ENCODE data around the gene ALG14.

DNA sequence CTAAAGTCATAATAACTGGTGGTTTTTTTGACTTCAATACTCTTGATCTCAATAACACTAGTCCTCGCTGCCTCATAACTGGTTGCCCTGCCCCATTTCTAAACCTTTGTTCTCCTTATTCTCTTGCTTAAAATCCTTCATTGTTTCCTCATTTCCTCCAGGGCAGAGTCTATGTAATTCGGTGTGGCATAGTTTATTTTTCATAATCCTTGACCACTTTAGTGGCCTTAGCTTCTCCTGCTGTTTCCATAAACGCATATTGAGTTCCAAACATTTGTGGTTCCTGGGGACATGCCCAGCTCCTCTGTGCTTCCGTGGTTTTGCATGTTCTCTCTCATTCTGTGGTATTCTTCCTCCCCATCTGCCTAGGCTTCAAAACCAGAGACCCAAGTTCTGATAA is 25.4 kb upstream of the ALG14 start:
- TF ChIP-seq POLR2A (IDR thresholded peaks at IDR 0.05), result no peak
- TF ChIP-seq, protein P1, sequence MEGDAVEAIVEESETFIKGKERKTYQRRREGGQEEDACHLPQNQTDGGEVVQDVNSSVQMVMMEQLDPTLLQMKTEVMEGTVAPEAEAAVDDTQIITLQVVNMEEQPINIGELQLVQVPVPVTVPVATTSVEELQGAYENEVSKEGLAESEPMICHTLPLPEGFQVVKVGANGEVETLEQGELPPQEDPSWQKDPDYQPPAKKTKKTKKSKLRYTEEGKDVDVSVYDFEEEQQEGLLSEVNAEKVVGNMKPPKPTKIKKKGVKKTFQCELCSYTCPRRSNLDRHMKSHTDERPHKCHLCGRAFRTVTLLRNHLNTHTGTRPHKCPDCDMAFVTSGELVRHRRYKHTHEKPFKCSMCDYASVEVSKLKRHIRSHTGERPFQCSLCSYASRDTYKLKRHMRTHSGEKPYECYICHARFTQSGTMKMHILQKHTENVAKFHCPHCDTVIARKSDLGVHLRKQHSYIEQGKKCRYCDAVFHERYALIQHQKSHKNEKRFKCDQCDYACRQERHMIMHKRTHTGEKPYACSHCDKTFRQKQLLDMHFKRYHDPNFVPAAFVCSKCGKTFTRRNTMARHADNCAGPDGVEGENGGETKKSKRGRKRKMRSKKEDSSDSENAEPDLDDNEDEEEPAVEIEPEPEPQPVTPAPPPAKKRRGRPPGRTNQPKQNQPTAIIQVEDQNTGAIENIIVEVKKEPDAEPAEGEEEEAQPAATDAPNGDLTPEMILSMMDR (IDR thresholded peaks at IDR 0.05), result no peak

Measured in esophagus squamous epithelium (tissue), 4 donors.